Stimulated activated CD8-positive, alpha-beta memory T cell treated with anti-CD3 and anti-CD28 coated beads, Interleukin-7, amount 100 ng/mL, for 4 hours (primary cell): ENCODE results near the gene CPD.

Experiments
- DNase-seq, 2 donors: peaks; one replicate each; pipeline ENCODE4 v3.0.0-alpha.2; 2020; ENCODE audit warnings: low read depth in 2 of 2

The CPD gene

GRCh38 chr17:30354701-30355100 lies 24.0 kb upstream of the CPD start:
- DNase-seq: no peak

GRCh38 chr17:30357476-30357875 lies 21.3 kb upstream of the CPD start:
- no peak for DNase-seq

- DNase-seq: no peak
Measured at GRCh38 chr17:30358055-30358760, 20.5 kb upstream of the CPD start.

GRCh38 chr17:30360086-30360808 lies 18.5 kb upstream of the CPD start:
- DNase-seq: no peak

GRCh38 chr17:30361766-30362279 lies 16.9 kb upstream of the CPD start:
- DNase-seq: no peak

- peak; percentile 80 to 89 for DNase-seq
Measured at GRCh38 chr17:30363715-30364202, 15.0 kb upstream of the CPD start.

GRCh38 chr17:30366536-30366935 lies 12.2 kb upstream of the CPD start:
- DNase-seq: no peak

GRCh38 chr17:30368912-30369720 lies 9.6 kb upstream of the CPD start:
- DNase-seq: no peak

GRCh38 chr17:30369995-30370394 lies 8.7 kb upstream of the CPD start:
- no peak for DNase-seq

- no peak for DNase-seq
Measured at GRCh38 chr17:30372755-30373154, 6.0 kb upstream of the CPD start.

GRCh38 chr17:30375661-30376060 lies 3.1 kb upstream of the CPD start:
- no peak for DNase-seq

- peak in 1 of 2 donors; percentile 50 for DNase-seq
Measured at GRCh38 chr17:30376621-30377452, 1.9 kb upstream of the CPD start.

GRCh38 chr17:30377574-30378240 lies 1.0 kb upstream of the CPD start:
- no peak for DNase-seq

GRCh38 chr17:30378241-30378824 lies 394 bp upstream of the CPD start:
- DNase-seq: peak in 1 of 2 donors; percentile 64

- no peak for DNase-seq
Measured at GRCh38 chr17:30379303-30379902, 676 bp downstream of the CPD start.

- no peak for DNase-seq
Measured at GRCh38 chr17:30379903-30380381, 1.2 kb downstream of the CPD start.

GRCh38 chr17:30380643-30381339 lies 2.1 kb downstream of the CPD start:
- no peak for DNase-seq

GRCh38 chr17:30381340-30381659 lies 2.6 kb downstream of the CPD start:
- DNase-seq: no peak

- no peak for DNase-seq
Measured at GRCh38 chr17:30382345-30382744, 3.6 kb downstream of the CPD start.
